ENCODE data around the gene ISLR.

The ISLR gene

DNA sequence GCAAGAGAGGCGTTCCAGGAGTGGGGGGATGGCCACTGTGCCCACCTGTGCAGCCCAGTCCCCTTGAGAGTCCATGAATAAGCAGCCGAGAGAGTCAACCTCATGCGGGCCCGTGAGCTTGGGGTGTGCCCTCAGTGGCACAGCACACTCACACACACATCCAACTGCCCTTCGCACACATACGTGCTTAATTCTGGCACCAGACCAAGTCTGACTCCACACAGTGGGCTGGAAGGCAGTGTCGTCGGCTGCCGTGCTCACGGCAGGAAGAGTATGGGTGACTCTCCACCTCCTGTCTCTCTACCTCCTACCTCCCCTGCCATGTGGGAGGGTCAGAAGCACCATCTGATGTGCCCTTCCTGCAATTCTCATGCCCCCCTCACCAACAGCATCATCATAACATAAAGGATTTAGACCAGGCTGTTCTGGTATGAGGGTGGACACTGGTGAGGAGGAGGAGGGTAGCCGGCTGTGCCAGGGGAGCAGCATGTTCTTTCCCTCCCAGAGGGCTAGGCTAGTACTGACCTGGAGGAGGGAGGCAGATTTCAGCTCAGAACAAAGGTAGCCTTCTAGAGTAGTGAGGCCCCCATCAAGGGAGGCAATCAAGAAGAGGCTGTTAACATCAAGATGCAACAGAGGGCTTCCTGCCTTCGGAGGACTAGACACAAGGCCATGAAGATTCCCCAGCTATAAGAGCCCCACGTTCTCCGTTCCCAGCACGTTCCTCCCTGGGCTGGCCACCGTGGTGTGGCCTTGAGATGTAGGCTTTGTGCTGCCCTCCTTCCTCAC, 34.3 kb downstream of the ISLR start:
- DNase-seq (ENCODE audit: low spot score in 2 of 2) = no peak
- Mint-ChIP-seq H3K27ac (no peak overlapping the region), H3K9me3 (no peaks in the 10 kb centered on the region), H3K36me3 (no peaks in the 10 kb centered on the region), H3K4me3 (no peak overlapping the region), H3K4me1 (peaks cover 6% of the 10 kb centered on the region)
- no peak for ATAC-seq

DNA sequence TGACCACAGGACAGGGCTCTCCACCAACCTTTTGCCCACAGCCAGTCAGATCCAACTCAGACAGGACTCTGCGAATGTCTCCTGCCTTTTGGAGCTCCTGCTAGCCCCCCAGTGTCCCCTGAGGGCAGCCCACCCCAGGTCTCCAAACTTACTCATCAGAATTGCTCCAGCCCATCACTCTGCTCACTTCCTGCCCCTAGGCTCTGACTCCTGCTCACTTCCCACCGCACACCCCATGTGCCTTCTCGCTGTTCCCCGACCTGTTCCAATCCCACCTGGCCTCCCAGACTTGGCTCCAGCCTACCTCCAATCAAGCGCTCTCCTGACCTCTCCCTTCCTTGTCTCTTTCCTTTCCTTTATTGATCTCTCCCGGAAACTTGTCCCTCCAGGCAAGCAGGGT, 35.0 kb downstream of the ISLR start:
- H3K4me1 Mint-ChIP-seq = peaks cover 6% of the 10 kb centered on the region
- no peak overlapping the region for H3K27ac Mint-ChIP-seq
- no peaks in the 10 kb centered on the region for H3K9me3 Mint-ChIP-seq
- H3K4me3 Mint-ChIP-seq = no peak overlapping the region
- ATAC-seq (no peak), DNase-seq (ENCODE audit: low spot score in 2 of 2) (no peak)
- no peaks in the 10 kb centered on the region for H3K36me3 Mint-ChIP-seq

DNA sequence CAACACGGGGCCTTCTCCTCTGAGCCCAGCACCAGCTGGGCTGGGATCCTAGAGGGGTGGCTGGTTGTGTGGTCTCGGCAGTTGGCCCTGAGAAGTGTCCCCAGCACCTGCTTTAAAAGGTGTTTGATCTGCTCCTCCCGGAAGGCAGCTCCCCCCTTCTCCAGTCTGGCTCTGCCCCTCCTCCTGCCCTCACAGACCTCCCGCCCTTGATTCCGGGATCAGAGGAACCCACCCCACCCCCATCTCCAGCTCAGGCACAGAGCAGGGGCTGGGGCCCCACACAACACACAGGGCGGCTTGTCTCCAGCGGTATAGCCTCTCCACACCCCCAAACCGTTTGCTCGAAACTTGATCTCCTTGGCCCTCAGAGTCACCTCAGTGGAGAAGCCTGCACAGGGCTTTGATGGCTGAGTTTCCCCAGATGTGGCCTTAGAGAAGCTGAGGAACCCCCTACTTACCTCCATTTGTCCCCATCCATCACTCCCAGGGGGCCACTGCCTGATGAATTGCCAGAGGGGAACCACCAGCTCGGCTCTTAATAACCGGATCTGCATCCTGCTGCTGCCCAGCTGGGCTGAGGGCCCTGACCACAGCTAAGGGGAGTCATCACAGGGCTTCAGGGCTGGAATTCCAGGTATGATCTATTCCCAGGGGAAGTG, 35.5 kb downstream of the ISLR start:
- H3K9me3 Mint-ChIP-seq = no peaks in the 10 kb centered on the region

DNA sequence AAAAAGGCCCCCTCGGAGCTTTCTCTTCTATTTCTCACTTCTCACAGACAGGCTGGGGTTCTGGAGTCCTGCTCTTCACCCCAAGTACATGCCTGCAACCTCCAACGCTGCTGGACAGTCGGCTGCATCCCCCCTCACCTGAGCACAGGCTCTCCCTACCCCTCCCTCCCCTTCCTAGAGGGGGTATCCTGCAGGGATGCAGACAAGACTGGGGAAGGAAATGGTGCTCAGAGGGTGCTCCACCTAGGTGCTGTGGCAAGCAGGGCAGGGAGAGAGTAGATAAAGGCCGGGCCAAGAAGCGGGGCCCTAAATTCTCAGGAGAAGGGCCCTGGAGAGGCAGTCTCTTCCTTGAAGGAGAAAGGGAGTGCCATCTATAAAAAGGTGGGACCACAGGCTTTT, 36.0 kb downstream of the ISLR start:
- Mint-ChIP-seq H3K4me3 (no peak overlapping the region), H3K9me3 (no peaks in the 10 kb centered on the region), H3K4me1 (peaks cover 6% of the 10 kb centered on the region), H3K27ac (no peak overlapping the region), H3K36me3 (no peaks in the 10 kb centered on the region)
- ATAC-seq = no peak
- no peak for DNase-seq (ENCODE audit: low spot score in 2 of 2)

More for the DNA sequence above, 35.5 kb downstream of the ISLR start:
- Mint-ChIP-seq H3K36me3 (no peaks in the 10 kb centered on the region), H3K4me1 (peaks cover 6% of the 10 kb centered on the region), H3K4me3 (no peak overlapping the region), H3K27ac (no peak overlapping the region)
- no peak for ATAC-seq
- no peak for DNase-seq (ENCODE audit: low spot score in 2 of 2)

DNA sequence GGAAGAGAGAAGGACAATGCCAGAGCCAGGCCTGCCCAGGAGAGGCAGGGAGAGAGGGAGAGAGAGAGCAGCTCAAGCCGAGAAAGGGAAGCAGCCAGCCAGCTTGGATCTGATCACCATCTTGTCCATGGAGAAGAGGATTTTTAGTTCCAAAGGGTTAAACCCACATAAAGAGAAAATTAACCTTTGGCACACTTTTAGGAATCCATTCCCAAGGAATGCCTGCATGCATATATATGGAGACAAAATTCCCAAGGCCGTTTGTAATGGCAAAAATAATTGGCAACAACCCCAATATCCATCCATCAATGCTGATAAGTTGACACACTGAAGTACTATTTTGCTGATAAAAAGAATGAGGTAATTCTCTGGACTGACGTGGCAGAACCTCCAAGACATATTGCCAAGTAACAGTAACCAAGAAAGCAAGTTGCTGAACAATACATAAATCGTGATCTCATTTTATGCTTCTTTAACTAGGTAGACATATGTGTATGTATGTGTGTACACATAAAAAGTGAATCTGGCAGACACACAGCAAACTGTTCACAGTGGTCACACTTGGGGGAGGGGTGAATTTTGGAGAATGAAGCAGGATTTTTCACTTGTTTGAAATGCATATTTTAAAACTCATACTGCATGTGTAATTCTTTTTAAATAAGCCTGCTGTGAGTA, 36.6 kb downstream of the ISLR start:
- H3K36me3 Mint-ChIP-seq = no peaks in the 10 kb centered on the region
- no peak overlapping the region for H3K27ac Mint-ChIP-seq
- H3K9me3 Mint-ChIP-seq = no peaks in the 10 kb centered on the region
- no peak for ATAC-seq
- H3K4me3 Mint-ChIP-seq = no peak overlapping the region
- no peak for DNase-seq (ENCODE audit: low spot score in 2 of 2)
- peaks cover 1% of the 10 kb centered on the region for H3K4me1 Mint-ChIP-seq

DNA sequence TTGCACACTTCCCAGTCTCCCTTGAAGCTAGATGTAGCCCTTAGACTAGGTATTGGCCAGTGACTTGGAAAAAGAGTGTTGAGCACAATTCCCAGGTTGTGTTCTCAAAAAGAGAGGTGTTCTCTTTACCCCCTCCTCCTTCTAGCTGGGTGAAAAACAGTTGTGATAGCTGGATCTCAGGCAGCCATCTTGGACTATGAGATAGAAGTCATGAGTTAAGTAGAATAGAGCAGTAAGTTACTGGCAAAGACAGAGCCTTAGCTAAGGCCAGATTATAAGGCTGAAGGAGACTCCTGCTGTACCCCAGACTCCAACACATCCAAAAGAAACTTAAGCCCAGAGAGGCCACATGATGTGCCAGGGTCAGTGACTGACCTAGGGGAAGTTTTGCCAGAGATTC, 37.2 kb downstream of the ISLR start:
- no peaks in the 10 kb centered on the region for H3K36me3 Mint-ChIP-seq
- ATAC-seq (no peak), DNase-seq (ENCODE audit: low spot score in 2 of 2) (no peak)
- H3K4me3 Mint-ChIP-seq = no peak overlapping the region
- H3K27ac Mint-ChIP-seq = no peak overlapping the region
- H3K9me3 Mint-ChIP-seq = no peaks in the 10 kb centered on the region
- no peaks in the 10 kb centered on the region for H3K4me1 Mint-ChIP-seq

DNA sequence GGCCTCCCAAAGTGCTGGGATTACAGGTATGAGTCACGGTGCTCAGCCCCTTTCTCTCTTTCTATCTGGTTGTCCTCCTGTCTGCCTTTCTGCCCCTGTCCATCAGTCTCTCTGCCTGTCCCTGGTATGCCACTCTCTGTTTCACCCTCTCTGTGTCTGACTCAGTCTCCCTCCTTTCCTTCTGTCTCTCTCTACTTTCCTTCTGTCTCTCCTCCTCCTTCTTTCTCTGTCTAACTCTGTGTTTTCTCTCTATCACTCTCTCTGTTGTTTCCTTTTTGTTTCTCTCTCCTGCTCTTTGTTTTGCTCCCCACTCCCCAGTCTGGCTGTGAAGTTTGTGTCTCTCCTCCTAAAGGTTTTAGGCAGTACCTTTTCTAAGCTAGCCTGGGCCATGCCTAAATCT, 38.1 kb downstream of the ISLR start:
- H3K9me3 Mint-ChIP-seq = no peaks in the 10 kb centered on the region
- H3K27ac Mint-ChIP-seq = no peak overlapping the region
- no peak for ATAC-seq
- no peaks in the 10 kb centered on the region for H3K4me1 Mint-ChIP-seq
- no peak for DNase-seq (ENCODE audit: low spot score in 2 of 2)
- no peak overlapping the region for H3K4me3 Mint-ChIP-seq
- no peaks in the 10 kb centered on the region for H3K36me3 Mint-ChIP-seq

DNA sequence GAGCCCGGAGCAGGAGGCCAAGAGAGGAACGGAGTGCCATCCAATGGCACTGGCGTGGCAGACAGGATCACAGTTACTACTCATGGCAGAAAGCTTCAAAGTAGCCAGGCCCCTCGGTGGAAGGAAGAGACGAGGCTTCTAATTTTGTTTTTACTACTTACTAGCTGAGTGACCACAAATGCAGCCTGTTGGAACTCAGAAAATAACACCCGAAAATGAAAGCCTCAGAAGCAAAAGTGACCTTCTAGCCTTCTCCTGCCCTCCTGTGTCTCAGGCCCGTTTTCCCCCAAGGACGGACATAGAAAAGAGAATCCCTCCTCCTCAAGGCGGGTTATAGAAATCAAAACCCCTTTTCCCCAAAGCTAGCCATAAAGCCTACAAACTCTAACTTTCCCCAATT, 39.0 kb downstream of the ISLR start:
- H3K4me1 Mint-ChIP-seq = no peaks in the 10 kb centered on the region

DNA sequence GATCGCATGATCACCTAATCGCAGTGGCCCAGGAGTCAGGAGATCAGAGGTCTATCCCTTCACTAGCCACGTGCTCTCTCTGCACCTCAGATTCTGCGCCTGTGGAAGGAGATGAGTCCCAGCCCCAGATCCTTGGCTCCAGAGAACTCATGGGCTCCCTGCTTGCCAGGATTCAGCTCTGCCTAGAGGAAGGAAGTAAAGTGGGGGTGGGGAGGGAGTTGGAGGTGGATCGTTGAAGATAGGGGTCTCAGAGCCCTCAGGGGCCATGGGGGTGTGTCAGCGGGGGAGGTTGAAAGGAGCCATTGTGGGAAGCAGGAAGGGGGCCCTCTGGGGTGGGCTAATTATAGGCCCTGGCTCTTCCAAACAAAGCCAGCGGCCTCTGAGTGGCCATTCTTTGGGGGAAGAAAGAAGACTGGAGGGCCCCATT, 40.4 kb downstream of the ISLR start:
- H3K36me3 Mint-ChIP-seq = no peaks in the 10 kb centered on the region
- no peak overlapping the region for H3K4me3 Mint-ChIP-seq
- no peaks in the 10 kb centered on the region for H3K4me1 Mint-ChIP-seq
- no peak for ATAC-seq
- H3K9me3 Mint-ChIP-seq = no peaks in the 10 kb centered on the region
- DNase-seq (ENCODE audit: low spot score in 2 of 2) = no peak
- H3K27ac Mint-ChIP-seq = no peak overlapping the region

More for the DNA sequence above, 39.0 kb downstream of the ISLR start:
- no peaks in the 10 kb centered on the region for H3K36me3 Mint-ChIP-seq
- H3K9me3 Mint-ChIP-seq = no peaks in the 10 kb centered on the region
- H3K4me3 Mint-ChIP-seq = no peak overlapping the region
- no peak overlapping the region for H3K27ac Mint-ChIP-seq
- DNase-seq (ENCODE audit: low spot score in 2 of 2) (no peak), ATAC-seq (no peak)

DNA sequence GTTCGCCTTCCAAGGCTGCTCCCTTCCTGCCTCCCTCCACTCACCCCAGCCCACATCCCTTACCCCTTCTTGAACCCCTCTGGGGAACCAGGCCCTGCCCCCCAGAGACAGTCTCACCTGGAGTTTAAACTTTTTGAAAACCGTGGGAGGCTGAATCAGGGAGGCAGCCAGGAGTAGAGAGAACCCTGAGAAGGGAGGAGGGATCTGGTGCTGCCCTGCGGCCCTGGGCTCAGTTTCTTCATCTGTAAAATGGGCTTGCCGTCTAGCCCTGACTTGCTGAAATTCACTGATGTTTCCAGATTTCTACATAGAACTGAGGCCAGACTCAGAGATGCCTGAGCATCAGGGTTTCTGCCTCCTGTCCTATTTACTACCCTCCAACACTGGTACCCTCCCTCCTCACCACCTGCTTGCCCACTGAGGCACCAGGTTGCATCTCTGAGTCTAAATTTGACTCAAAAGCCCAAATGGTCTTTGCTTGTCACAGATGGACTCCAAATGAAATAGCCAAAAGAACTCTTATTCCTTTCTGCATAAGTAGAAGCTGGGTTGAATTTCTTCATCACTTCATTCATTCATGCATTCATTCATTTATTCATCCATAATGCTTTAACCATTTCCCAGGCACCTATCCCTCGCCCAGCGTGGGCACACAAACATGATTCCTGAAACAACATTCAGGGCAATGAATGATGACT, 41.0 kb downstream of the ISLR start:
- ATAC-seq = no peak
- Mint-ChIP-seq H3K9me3 (no peaks in the 10 kb centered on the region), H3K36me3 (no peaks in the 10 kb centered on the region), H3K4me1 (no peaks in the 10 kb centered on the region), H3K4me3 (no peak overlapping the region), H3K27ac (no peak overlapping the region)
- no peak for DNase-seq (ENCODE audit: low spot score in 2 of 2)

DNA sequence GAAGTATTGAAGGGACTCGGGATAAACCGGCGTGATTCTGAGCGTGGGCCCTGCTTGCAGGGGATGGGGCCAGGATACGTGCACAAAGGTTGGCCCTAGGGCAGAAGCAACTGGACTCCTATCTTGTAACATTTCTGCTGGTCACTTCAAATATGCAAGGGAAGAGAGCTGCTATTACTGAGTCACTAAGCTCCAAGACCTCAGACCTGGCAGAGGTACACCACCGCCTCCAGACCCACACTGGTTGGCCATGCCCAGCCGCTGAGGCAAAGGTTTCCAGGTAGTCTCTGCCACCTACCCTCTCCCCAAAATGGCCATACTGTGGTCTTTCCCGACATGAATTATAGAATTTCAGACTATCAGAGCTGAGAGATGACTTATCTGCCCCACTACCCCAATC, 42.4 kb downstream of the ISLR start:
- Mint-ChIP-seq H3K27ac (no peak overlapping the region), H3K4me1 (no peaks in the 10 kb centered on the region), H3K4me3 (no peak overlapping the region), H3K36me3 (no peaks in the 10 kb centered on the region), H3K9me3 (no peaks in the 10 kb centered on the region)
- no peak for ATAC-seq
- DNase-seq (ENCODE audit: low spot score in 2 of 2) = no peak

DNA sequence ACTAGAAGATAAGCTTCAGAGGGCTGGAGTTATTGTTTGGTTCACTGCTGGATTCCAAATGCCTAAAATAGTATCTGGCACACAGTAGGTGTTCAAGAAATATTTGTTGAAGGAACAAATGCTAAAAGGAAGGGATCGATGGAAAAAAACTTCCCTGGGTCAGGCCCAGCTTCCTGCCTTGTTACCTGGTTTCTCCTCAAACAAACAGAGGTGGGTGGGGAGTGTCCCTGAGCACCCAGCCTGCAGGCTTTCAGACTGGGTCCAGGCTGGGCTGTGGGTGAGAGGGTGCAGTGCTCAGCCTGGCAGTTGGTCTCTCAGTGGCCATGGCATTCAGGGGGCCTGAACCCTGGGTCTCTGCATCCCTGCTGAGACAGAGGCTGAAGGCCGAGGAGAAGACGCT, 43.4 kb downstream of the ISLR start:
- Mint-ChIP-seq H3K4me1 (no peaks in the 10 kb centered on the region), H3K27ac (no peak overlapping the region), H3K9me3 (no peaks in the 10 kb centered on the region), H3K4me3 (no peak overlapping the region), H3K36me3 (no peaks in the 10 kb centered on the region)
- DNase-seq (ENCODE audit: low spot score in 2 of 2) (no peak), ATAC-seq (no peak)

DNA sequence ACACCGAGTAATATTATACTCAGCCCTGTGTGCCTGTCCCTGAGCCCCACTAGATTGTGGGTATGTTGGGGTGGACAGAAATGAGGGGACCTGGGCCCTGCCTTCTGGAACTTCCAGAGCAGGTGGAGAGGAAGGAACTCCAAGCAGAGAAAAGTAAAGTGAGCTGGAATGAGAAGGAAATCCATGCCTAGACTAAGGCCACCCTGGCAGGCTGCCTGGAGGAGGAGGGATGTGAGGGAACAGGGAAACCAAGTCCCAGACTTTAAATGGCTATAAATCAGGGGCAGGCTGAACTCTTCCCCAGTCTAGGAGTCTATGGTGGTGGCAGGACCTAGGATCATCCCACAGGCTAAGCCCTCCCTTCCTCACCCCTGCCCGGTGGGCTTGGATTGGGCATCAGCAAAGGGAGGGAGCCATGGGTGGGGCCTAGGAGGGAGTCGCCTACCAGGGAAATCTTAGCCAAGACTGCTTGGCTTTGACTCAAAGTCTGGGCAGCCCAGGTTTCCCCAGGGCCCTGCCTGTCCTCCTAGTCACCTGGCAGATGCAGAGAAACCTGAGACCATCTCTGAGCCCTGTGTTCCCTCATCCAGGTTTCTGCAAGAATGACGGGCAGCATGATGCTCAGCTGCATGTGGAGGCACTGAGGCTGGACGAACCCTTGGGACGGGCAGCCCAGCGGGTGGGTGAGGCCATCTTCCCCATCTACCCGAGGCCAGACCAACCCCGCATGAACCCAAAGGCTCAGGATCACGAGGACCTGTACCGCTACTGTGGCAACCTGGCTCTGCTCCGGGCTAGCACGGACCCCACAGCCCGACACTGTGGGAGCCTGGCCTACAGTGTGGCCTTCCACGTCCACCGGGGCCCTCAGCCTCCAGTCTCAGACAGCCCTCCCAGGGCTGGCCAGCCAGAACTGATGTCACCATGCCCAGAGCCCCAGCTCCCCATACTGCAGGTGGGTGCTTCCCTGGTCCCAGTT, 44.7 kb downstream of the ISLR start:
- Mint-ChIP-seq H3K4me3 (no peak overlapping the region), H3K4me1 (no peaks in the 10 kb centered on the region), H3K36me3 (no peaks in the 10 kb centered on the region), H3K27ac (no peak overlapping the region), H3K9me3 (no peaks in the 10 kb centered on the region)
- ATAC-seq (no peak), DNase-seq (ENCODE audit: low spot score in 2 of 2) (no peak)

DNA sequence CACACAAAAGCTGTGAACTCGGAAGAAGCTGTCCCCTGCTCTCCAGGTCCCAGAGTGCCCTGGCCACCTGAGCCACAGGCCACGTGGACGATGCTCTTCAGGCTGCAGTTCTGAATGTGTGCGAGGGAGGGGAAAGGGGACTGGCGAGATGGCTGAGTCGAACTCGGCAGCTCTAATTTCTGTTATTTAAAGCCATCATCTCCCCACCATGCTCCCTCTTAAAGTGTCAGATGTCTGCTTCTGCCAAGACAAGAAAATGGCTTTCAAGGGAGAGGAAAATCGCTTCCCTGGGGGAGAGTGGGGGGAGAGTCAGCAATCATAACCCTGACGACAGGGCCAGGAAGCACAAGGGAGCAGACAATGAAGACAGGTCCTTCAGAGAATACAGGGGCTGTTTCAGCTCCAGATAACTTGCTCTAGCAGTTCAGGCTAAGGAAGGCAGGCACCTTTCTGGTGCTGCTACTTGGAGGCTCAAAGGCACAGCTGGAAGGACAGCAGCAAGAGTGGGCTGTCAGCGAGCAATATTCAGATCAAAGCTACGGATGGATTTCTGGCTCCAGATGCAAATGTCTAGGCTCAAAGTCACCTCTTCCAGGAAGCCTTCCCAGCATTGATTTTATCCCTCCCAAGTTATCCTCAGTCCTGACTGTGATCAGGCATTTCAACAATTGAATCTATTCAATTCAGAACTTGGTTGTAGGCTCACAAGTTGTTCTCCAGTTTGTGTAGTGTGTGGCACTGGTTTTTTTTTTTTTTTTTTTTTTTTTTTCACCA, 47.2 kb downstream of the ISLR start:
- Mint-ChIP-seq H3K4me1 (no peaks in the 10 kb centered on the region), H3K4me3 (no peak overlapping the region), H3K27ac (no peak overlapping the region), H3K36me3 (no peaks in the 10 kb centered on the region), H3K9me3 (no peaks in the 10 kb centered on the region)
- ATAC-seq (no peak), DNase-seq (ENCODE audit: low spot score in 2 of 2) (no peak)
